Measurements from ENCODE around the gene SMG9. TPM values are rescaled to one million over a fixed set of nuclear protein-coding genes. Genes with fewer than 3 reads are reported as not detected.

SMG9 gene
- total RNA-seq, 2 experiments from 2014 or later: 34.7 to 38.2 TPM

DNA sequence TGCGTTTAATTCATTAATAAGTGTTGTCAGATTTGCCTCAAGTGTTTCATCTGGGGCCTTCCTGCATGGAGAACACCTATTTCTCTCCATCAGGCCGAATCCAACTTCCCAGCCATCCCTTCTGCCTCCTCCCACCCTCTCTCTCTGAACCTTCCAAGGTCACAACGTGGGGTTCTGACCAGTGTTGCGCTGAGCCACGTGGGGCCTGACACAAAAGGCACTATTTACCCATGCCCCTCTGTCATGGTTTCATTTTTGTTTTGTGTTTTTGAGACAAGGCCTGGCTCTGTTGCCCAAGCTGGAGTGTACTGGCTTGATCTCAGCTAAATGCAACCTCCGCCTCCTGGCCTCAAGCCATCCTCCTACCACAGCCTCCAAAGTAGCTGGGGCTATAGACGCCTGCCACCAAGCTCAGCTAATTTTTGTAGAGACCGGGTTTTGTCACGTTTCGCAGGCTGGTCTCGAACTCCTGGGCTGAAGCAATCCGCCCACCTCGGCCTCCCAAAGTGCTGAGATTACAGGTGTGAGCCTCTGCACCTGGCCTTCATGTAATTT lies 47.5 kb downstream of the SMG9 start:
- Mint-ChIP-seq H3K27ac (no peak overlapping the region), H3K36me3 (ENCODE audit: low read depth) (no peaks in the 10 kb centered on the region), H3K4me3 (no peak overlapping the region), H3K27me3 (peaks cover 12% of the 10 kb centered on the region), H3K4me1 (ENCODE audit: low read depth) (no peaks in the 10 kb centered on the region), H3K9me3 (peaks cover 3% of the 10 kb centered on the region)
- Histone ChIP-seq H3K36me3 (ENCODE audit: insufficient read depth, low read length) (no peaks in the 10 kb centered on the region), H3K4me1 (ENCODE audit: insufficient read depth, low read length) (no peaks in the 10 kb centered on the region), H3K27ac (ENCODE audit: low read depth in 1 of 2, low read length in 2 of 2) (no peak overlapping the region), H3K27me3 (ENCODE audit: control insufficient read depth in 1 of 2, insufficient read depth in 2 of 2, low read length in 2 of 2) (peaks cover 0 to 2% of the 10 kb centered on the region in 2 experiments), H3K4me3 (ENCODE audit: low read length) (no peak overlapping the region), H3K9me3 (ENCODE audit: control insufficient read depth in 1 of 2, insufficient read depth in 1 of 2, low read length in 2 of 2) (peaks cover 4 to 8% of the 10 kb centered on the region in 2 experiments)
- ChIA-PET POLR2A (no interaction called here), CTCF (no interaction called here)
- intact Hi-C loops (cut with DNase I, micrococcal nuclease): no loop called here
- TF ChIP-seq, protein P1, sequence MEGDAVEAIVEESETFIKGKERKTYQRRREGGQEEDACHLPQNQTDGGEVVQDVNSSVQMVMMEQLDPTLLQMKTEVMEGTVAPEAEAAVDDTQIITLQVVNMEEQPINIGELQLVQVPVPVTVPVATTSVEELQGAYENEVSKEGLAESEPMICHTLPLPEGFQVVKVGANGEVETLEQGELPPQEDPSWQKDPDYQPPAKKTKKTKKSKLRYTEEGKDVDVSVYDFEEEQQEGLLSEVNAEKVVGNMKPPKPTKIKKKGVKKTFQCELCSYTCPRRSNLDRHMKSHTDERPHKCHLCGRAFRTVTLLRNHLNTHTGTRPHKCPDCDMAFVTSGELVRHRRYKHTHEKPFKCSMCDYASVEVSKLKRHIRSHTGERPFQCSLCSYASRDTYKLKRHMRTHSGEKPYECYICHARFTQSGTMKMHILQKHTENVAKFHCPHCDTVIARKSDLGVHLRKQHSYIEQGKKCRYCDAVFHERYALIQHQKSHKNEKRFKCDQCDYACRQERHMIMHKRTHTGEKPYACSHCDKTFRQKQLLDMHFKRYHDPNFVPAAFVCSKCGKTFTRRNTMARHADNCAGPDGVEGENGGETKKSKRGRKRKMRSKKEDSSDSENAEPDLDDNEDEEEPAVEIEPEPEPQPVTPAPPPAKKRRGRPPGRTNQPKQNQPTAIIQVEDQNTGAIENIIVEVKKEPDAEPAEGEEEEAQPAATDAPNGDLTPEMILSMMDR (IDR thresholded peaks at IDR 0.05): no peak
- DNase-seq (no peak), ATAC-seq (ENCODE audit: poor library complexity) (no peak)

DNA sequence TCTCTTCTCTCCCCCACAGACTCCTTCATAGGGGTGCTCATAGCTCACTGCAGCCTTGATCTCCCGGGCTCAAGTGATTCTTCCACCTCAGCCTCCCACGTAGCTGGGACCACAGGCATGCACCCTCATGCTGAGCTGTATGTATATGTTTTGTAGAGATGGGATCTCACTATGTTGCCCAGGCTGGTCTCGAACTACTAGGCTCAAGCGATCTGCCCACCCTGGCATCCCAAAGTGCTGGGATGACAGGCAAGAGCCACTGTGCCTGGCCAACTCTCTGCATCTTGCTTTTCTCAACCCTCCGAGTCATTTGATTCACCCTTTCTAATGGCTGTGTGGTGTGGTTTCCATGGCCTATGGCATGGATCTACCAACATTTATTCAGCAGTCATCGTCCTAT lies 49.0 kb downstream of the SMG9 start:
- ChIA-PET CTCF (no interaction called here), POLR2A (no interaction called here)
- DNase-seq (no peak), ATAC-seq (ENCODE audit: poor library complexity) (no peak)
- Mint-ChIP-seq H3K4me1 (ENCODE audit: low read depth) (peaks cover 9% of the 10 kb centered on the region), H3K27me3 (peaks cover 4% of the 10 kb centered on the region), H3K4me3 (no peak overlapping the region), H3K9me3 (peaks cover 3% of the 10 kb centered on the region), H3K36me3 (ENCODE audit: low read depth) (no peaks in the 10 kb centered on the region), H3K27ac (no peak overlapping the region)
- TF ChIP-seq, protein P1 (IDR thresholded peaks at IDR 0.05): no peak
- Histone ChIP-seq H3K9me3 (ENCODE audit: control insufficient read depth in 1 of 2, insufficient read depth in 1 of 2, low read length in 2 of 2) (peaks cover 4 to 8% of the 10 kb centered on the region in 2 experiments), H3K27me3 (ENCODE audit: control insufficient read depth in 1 of 2, insufficient read depth in 2 of 2, low read length in 2 of 2) (peaks cover 0 to 2% of the 10 kb centered on the region in 2 experiments), H3K4me3 (ENCODE audit: low read length) (no peak overlapping the region), H3K27ac (ENCODE audit: low read depth in 1 of 2, low read length in 2 of 2) (no peak overlapping the region), H3K36me3 (ENCODE audit: insufficient read depth, low read length) (no peaks in the 10 kb centered on the region), H3K4me1 (ENCODE audit: insufficient read depth, low read length) (peaks cover 10% of the 10 kb centered on the region)
- intact Hi-C loops (cut with DNase I, micrococcal nuclease): no loop called here

DNA sequence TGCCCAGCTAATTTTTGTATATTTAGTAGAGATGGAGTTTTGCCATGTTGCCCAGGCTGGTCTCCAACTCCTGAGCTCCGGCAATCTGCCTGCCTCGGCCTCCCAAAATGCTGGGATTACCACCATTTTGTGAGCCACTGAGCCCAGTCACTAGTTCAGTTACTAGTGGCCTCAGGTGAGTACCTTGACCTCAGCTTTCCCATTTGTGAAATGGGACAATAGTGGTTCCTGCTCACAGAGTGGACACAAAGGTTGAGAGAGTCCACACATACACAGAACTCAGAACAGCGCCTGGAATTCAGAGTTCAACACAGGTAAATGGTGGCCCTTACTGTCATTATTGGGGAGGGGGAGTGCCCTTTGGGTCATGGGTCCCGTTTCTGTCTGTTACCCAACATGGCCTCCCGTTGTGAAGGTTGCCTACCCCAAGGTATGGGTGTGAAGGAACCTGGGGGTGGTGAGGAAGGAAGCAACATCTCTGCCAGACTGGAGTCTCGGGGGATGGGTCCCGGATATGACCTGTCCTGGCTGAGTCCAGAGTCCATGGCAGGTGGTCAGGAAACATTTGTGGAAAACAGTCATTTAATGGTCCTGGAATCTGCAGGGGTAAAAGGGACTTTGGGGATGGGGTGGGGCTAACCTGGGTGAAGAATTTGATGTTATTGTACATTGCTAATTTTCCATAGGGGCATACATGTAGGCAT lies 50.6 kb downstream of the SMG9 start:
- Mint-ChIP-seq H3K4me1 (ENCODE audit: low read depth) (peaks cover 19% of the 10 kb centered on the region), H3K36me3 (ENCODE audit: low read depth) (no peaks in the 10 kb centered on the region), H3K27me3 (peaks cover 9% of the 10 kb centered on the region), H3K9me3 (peaks cover 3% of the 10 kb centered on the region), H3K4me3 (no peak overlapping the region), H3K27ac (no peak overlapping the region)
- Histone ChIP-seq H3K36me3 (ENCODE audit: insufficient read depth, low read length) (no peaks in the 10 kb centered on the region), H3K9me3 (ENCODE audit: control insufficient read depth in 1 of 2, insufficient read depth in 1 of 2, low read length in 2 of 2) (peaks cover 4 to 8% of the 10 kb centered on the region in 2 experiments), H3K27me3 (ENCODE audit: control insufficient read depth in 1 of 2, insufficient read depth in 2 of 2, low read length in 2 of 2) (peaks cover 0 to 2% of the 10 kb centered on the region in 2 experiments), H3K4me3 (ENCODE audit: low read length) (no peak overlapping the region), H3K4me1 (ENCODE audit: insufficient read depth, low read length) (peaks cover 26% of the 10 kb centered on the region), H3K27ac (ENCODE audit: low read depth in 1 of 2, low read length in 2 of 2) (no peak overlapping the region)
- POLR2A ChIA-PET: no interaction called here
- CTCF ChIA-PET: no interaction called here
- no peak for DNase-seq
- intact Hi-C loops (cut with DNase I, micrococcal nuclease): no loop called here
- TF ChIP-seq, protein P1 (IDR thresholded peaks at IDR 0.05): no peak
- ATAC-seq (ENCODE audit: poor library complexity): no peak

Measured in CD4-positive, alpha-beta T cell (primary cell).